ENCODE data around the gene PC. TPM values are rescaled to one million over a fixed set of nuclear protein-coding genes. Genes with fewer than 3 reads are reported as not detected.
A peak's percentile ranks its signal among the peaks of the same experiment; 100 is the strongest.

PC gene
- total and polyA plus RNA-seq, 9 of the 15 experiments (the other 6 are each of a cell fraction or from before 2014, with no cell fraction given), result 0.94 to 38.0 (median 8.7) TPM

DNA sequence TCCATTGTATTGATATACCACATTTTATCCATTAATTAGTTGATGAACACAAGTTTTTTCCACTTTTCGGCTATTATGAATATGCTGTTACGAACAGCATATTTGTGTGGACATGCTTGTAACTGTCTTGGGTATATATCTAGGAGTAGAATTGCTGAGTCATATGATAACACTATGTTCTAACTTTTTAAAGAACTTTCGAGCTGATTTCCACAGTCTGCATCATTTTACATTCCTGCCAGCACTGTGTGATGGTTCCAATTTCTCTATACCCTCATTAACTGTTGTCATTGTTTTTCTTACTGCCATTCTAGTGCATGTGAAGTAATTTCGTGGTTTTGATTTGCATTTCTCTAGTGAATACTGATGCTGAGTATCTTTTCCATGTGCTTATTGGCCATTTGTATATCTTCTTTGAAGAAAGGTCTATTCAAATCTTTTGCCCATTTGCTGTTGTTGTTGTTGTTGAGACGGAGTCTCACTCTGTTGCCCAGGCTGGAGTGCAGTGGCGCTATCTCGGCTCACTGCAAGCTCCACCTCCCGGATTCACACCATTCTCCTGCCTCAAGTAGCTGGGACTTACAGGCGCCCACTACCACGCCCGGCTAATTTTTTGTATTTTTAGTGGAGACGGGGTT lies 122.3 kb downstream of the PC start (continued):
- TF ChIP-seq, protein P1, sequence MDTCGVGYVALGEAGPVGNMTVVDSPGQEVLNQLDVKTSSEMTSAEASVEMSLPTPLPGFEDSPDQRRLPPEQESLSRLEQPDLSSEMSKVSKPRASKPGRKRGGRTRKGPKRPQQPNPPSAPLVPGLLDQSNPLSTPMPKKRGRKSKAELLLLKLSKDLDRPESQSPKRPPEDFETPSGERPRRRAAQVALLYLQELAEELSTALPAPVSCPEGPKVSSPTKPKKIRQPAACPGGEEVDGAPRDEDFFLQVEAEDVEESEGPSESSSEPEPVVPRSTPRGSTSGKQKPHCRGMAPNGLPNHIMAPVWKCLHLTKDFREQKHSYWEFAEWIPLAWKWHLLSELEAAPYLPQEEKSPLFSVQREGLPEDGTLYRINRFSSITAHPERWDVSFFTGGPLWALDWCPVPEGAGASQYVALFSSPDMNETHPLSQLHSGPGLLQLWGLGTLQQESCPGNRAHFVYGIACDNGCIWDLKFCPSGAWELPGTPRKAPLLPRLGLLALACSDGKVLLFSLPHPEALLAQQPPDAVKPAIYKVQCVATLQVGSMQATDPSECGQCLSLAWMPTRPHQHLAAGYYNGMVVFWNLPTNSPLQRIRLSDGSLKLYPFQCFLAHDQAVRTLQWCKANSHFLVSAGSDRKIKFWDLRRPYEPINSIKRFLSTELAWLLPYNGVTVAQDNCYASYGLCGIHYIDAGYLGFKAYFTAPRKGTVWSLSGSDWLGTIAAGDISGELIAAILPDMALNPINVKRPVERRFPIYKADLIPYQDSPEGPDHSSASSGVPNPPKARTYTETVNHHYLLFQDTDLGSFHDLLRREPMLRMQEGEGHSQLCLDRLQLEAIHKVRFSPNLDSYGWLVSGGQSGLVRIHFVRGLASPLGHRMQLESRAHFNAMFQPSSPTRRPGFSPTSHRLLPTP (IDR thresholded peaks at IDR 0.05; ENCODE audit: borderline replicate concordance, extremely low read depth, insufficient read length), result no peak
- TF ChIP-seq HDAC1 (IDR thresholded peaks at IDR 0.05) (0 out of 4 replicates have a peak, but pooled peaks of 1 of the 2 experiments have one; percentile 13), NFE2 (IDR thresholded peaks at IDR 0.05; ENCODE audit: low read depth) (peak; percentile 98), PTTG1 (tag; IDR thresholded peaks at IDR 0.05; ENCODE audit: low read depth) (no peak), MCM3 (IDR thresholded peaks at IDR 0.05) (no peak), ZNF165 (CRISPR knock-in tag; IDR thresholded peaks at IDR 0.05; ENCODE audit: borderline replicate concordance) (no peak), ZFPM2 (CRISPR knock-in tag; IDR thresholded peaks at IDR 0.05) (0 out of 2 replicates have a peak, but pooled peaks have one; percentile 16), KLF1 (tag; IDR thresholded peaks at IDR 0.05) (no peak), TGIF2 (CRISPR knock-in tag; IDR thresholded peaks at IDR 0.05) (no peak), CHD2 (IDR thresholded peaks at IDR 0.05; ENCODE audit: low read depth, low read length) (no peak), CTBP1 (IDR thresholded peaks at IDR 0.05; ENCODE audit: borderline replicate concordance) (0 out of 2 replicates have a peak, but pooled peaks have one; percentile 20), MEIS2 (IDR thresholded peaks at IDR 0.05; ENCODE audit: partially characterized antibody) (no peak), EP300 (IDR thresholded peaks at IDR 0.05; ENCODE audit: low read length) (peak; percentile 69), ZNF431 (CRISPR knock-in tag; IDR thresholded peaks at IDR 0.05) (no peak), GTF2E2 (tag; IDR thresholded peaks at IDR 0.05) (no peak), HCFC1 (IDR thresholded peaks at IDR 0.05; ENCODE audit: low read depth, low read length) (no peak), ELF4 (CRISPR knock-in tag; IDR thresholded peaks at IDR 0.05) (0 out of 2 replicates have a peak, but pooled peaks have one; percentile 9), SIX5 (IDR thresholded peaks at IDR 0.05; ENCODE audit: borderline replicate concordance in 1 of 2, insufficient read depth in 1 of 2, low read depth in 1 of 2, low read length in 2 of 2) (no peak), RFX1 (IDR thresholded peaks at IDR 0.05) (no peak), TAL1 (IDR thresholded peaks at IDR 0.05) (no peak), ZNF583 (CRISPR knock-in tag; IDR thresholded peaks at IDR 0.05) (0 out of 2 replicates have a peak, but pooled peaks have one; percentile 43)
- TF ChIP-seq, protein P2, sequence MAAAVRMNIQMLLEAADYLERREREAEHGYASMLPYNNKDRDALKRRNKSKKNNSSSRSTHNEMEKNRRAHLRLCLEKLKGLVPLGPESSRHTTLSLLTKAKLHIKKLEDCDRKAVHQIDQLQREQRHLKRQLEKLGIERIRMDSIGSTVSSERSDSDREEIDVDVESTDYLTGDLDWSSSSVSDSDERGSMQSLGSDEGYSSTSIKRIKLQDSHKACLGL (CRISPR knock-in tag; IDR thresholded peaks at IDR 0.05; ENCODE audit: borderline replicate concordance, poor library complexity, severe bottlenecking), result no peak
- TF ChIP-seq, protein P3, sequence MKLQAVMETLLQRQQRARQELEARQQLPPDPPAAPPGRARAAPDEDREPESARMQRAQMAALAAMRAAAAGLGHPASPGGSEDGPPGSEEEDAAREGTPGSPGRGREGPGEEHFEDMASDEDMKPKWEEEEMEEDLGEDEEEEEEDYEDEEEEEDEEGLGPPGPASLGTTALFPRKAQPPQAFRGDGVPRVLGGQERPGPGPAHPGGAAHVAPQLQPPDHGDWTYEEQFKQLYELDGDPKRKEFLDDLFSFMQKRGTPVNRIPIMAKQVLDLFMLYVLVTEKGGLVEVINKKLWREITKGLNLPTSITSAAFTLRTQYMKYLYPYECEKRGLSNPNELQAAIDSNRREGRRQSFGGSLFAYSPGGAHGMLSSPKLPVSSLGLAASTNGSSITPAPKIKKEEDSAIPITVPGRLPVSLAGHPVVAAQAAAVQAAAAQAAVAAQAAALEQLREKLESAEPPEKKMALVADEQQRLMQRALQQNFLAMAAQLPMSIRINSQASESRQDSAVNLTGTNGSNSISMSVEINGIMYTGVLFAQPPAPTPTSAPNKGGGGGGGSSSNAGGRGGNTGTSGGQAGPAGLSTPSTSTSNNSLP (IDR thresholded peaks at IDR 0.05; ENCODE audit: borderline replicate concordance, low read depth, low read length), result peak; percentile 27; the same call in 1 of the 2 replicates
- TF ChIP-seq, protein P4, sequence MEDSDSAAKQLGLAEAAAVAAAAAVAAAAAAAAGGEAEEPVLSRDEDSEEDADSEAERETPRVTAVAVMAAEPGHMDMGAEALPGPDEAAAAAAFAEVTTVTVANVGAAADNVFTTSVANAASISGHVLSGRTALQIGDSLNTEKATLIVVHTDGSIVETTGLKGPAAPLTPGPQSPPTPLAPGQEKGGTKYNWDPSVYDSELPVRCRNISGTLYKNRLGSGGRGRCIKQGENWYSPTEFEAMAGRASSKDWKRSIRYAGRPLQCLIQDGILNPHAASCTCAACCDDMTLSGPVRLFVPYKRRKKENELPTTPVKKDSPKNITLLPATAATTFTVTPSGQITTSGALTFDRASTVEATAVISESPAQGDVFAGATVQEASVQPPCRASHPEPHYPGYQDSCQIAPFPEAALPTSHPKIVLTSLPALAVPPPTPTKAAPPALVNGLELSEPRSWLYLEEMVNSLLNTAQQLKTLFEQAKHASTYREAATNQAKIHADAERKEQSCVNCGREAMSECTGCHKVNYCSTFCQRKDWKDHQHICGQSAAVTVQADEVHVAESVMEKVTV (CRISPR knock-in tag; IDR thresholded peaks at IDR 0.05), result no peak
